Ishikawa (cell line): ENCODE results near the gene PRKN.

ENCODE experiments used
- CEBPB ChIP-seq: IDR thresholded peaks from 2 replicates; pipeline ENCODE4 v1.6.1; 2012
- CREB1 ChIP-seq: IDR thresholded peaks from 2 replicates; pipeline ENCODE4 v1.6.1; 2012; ENCODE audit warnings: low read depth
- EGR1 ChIP-seq: IDR thresholded peaks from 2 replicates; pipeline ENCODE4 v1.6.1; 2012
- EP300 ChIP-seq: IDR thresholded peaks from 2 replicates; pipeline ENCODE4 v1.6.1; 2012; ENCODE audit warnings: borderline replicate concordance
- FOXM1 ChIP-seq: IDR thresholded peaks from 2 replicates; pipeline ENCODE4 v1.6.1; 2012; ENCODE audit warnings: low read depth, borderline replicate concordance
- MAX ChIP-seq: IDR thresholded peaks from 2 replicates; pipeline ENCODE4 v1.6.1; 2012
- NFIC ChIP-seq: IDR thresholded peaks from 2 replicates; pipeline ENCODE4 v1.6.1; 2012
- RAD21 ChIP-seq: IDR thresholded peaks from 2 replicates; pipeline ENCODE4 v1.6.1; 2012; ENCODE audit warnings: low read depth
- REST ChIP-seq: IDR thresholded peaks from 2 replicates; pipeline ENCODE4 v1.6.1; 2012; ENCODE audit warnings: low read depth, mild to moderate bottlenecking
- TAF1 ChIP-seq: IDR thresholded peaks from 2 replicates; pipeline ENCODE4 v1.6.1; 2012; ENCODE audit warnings: low read depth, mild to moderate bottlenecking
- TCF12 ChIP-seq: IDR thresholded peaks from 2 replicates; pipeline ENCODE4 v1.6.1; 2012; ENCODE audit warnings: low read depth
- TEAD4 ChIP-seq: IDR thresholded peaks from 2 replicates; pipeline ENCODE4 v1.6.1; 2012
- USF1 ChIP-seq: IDR thresholded peaks from 2 replicates; pipeline ENCODE4 v1.6.1; 2012
- YY1 ChIP-seq: IDR thresholded peaks from 2 replicates; pipeline ENCODE4 v1.6.1; 2012; ENCODE audit warnings: low read depth
- ZBTB7A ChIP-seq: IDR thresholded peaks from 2 replicates; pipeline ENCODE4 v1.6.1; 2012; ENCODE audit warnings: low read depth

Gene PRKN

GRCh38 chr6:162154001-162154400 lies 573.6 kb downstream of the PRKN start:
- TF ChIP-seq CREB1 (no peak), FOXM1 (no peak), ZBTB7A (no peak), TAF1 (no peak), USF1 (no peak), CEBPB (no peak), REST (no peak), YY1 (no peak), RAD21 (no peak), NFIC (no peak), MAX (no peak), EP300 (no peak), TCF12 (no peak), TEAD4 (no peak), EGR1 (no peak)

- TF ChIP-seq EGR1: no peak
- TF ChIP-seq EP300: no peak
Measured at GRCh38 chr6:162153120-162153519, 574.4 kb downstream of the PRKN start.

GRCh38 chr6:162151021-162151665 lies 576.4 kb downstream of the PRKN start:
- TF ChIP-seq ZBTB7A: no peak
- TF ChIP-seq YY1: no peak
- no peak for TF ChIP-seq NFIC
- TF ChIP-seq TEAD4: no peak
- no peak for TF ChIP-seq CEBPB
- no peak for TF ChIP-seq USF1
- TF ChIP-seq CREB1: no peak
- no peak for TF ChIP-seq FOXM1
- TF ChIP-seq TAF1: no peak
- TF ChIP-seq REST: no peak
- no peak for TF ChIP-seq RAD21
- TF ChIP-seq EP300: no peak
- no peak for TF ChIP-seq EGR1
- TF ChIP-seq MAX: no peak
- no peak for TF ChIP-seq TCF12

- TF ChIP-seq YY1: no peak
- no peak for TF ChIP-seq EGR1
- no peak for TF ChIP-seq FOXM1
- TF ChIP-seq USF1: no peak
- TF ChIP-seq TAF1: no peak
- TF ChIP-seq RAD21: no peak
- TF ChIP-seq NFIC: no peak
- TF ChIP-seq MAX: no peak
- TF ChIP-seq TEAD4: no peak
- no peak for TF ChIP-seq ZBTB7A
- no peak for TF ChIP-seq TCF12
- TF ChIP-seq CEBPB: no peak
- no peak for TF ChIP-seq CREB1
Measured at GRCh38 chr6:162150295-162150694, 577.3 kb downstream of the PRKN start.

- TF ChIP-seq ZBTB7A (no peak), MAX (no peak), EP300 (no peak), YY1 (no peak), CREB1 (no peak), USF1 (no peak), RAD21 (no peak), EGR1 (no peak), REST (no peak), TEAD4 (no peak), CEBPB (no peak), FOXM1 (no peak), NFIC (no peak), TCF12 (no peak), TAF1 (no peak)
Measured at GRCh38 chr6:162149786-162150185, 577.8 kb downstream of the PRKN start.
